Measurements from ENCODE around the gene SLC30A2.

- no peak for TF ChIP-seq CTCF (IDR thresholded peaks at IDR 0.05; ENCODE audit: low read length)
- TF ChIP-seq EZH2 (IDR thresholded peaks at IDR 0.05; ENCODE audit: borderline replicate concordance, low read length): no peak
These were observed 772 bp downstream of the SLC30A2 start for GRCh38 chr1:26044971-26045721.

Data from OCI-LY1 (cell line).